K562 (cell line): ENCODE results near the gene MPZL1. TPM values are rescaled to one million over a fixed set of nuclear protein-coding genes. Genes with fewer than 3 reads are reported as not detected.

Source experiments
- ATAC-seq: fragments of 200-7000 bp; cut with Tn5 transposase; 3 replicates; pipeline ENCODE4 v1.9.1; 2020; ENCODE audit warnings: moderate library complexity
- BruUV-seq: library from RNA; stranded (reverse); fragments of 400-500 nt; replicated peaks from 2 replicates; lab custom pipeline; 2021; lab: Mats Ljungman, UMichigan
- CTCF ChIA-PET: fragments of 300-600 bp; formaldehyde crosslinking; extraction: SDS; loops from one replicate; lab custom pipeline; 2021; ENCODE audit warnings: low intra/inter-chr PET ratio; lab: Yijun Ruan, JAX
- POLR2A ChIA-PET: fragments of 300-600, 350-650 bp; sonication (Branson Sonifier 250); formaldehyde crosslinking; extraction: SDS; loops from one replicate; lab custom pipeline; 2021; ENCODE audit warnings: antibody characterized with exemption, inconsistent platforms; lab: Yijun Ruan, JAX
- DNase-seq, 4 experiments: peaks; one replicate each; pipeline versions ENCODE4 v3.0.0 to v3.0.0-alpha.2; 2011 to 2018; ENCODE audit warnings: low spot score in 3 of 4, mixed read lengths in 3 of 4; ENCODE audit errors: extremely low read depth in 1 of 4
- FAIRE-seq: peaks from 2 replicates; lab custom pipeline; 2011; peaks lifted over from hg19 to GRCh38; lab: Jason Lieb, UNC
- H2AFZ ChIP-seq: 2 replicates; pipeline ENCODE4 v1.6.0; 2011; ENCODE audit warnings: low read depth, low read length, control low read depth, inconsistent platforms
- H3K27ac ChIP-seq: fragments of 200-600 bp; 3 replicates; pipeline ENCODE4 v1.8.0; 2011; ENCODE audit warnings: low read depth, mild to moderate bottlenecking, control low read depth, inconsistent platforms, low read length, moderate library complexity, mixed read lengths; ENCODE audit errors: extremely low read depth
- H3K27me3 ChIP-seq, 2 experiments: fragments of 300-600 bp in 1 of 2; 2 replicates in 1 of 2; 3 replicates in 1 of 2; pipeline versions ENCODE4 v1.6.0 to v1.8.0; 2011; ENCODE audit warnings: inconsistent platforms in 2 of 2, low read length in 2 of 2, mild to moderate bottlenecking in 1 of 2, mixed read lengths in 1 of 2, moderate library complexity in 1 of 2; ENCODE audit not compliant: control insufficient read depth in 2 of 2, insufficient read depth in 2 of 2
- H3K36me3 ChIP-seq: fragments of 300-600 bp; 3 replicates; pipeline ENCODE4 v1.8.0; 2011; ENCODE audit warnings: mild to moderate bottlenecking, low read length, inconsistent platforms; ENCODE audit not compliant: control insufficient read depth, insufficient read depth
- H3K4me1 ChIP-seq, 2 experiments: fragments of 200-600 bp in 1 of 2; replicated peaks in 1 of 2; 2 replicates in 1 of 2; 3 replicates in 1 of 2; pipeline versions ENCODE4 v1.5.1 to v1.8.0; 2011; ENCODE audit warnings: inconsistent platforms in 2 of 2, low read length in 2 of 2, mild to moderate bottlenecking in 1 of 2, mixed read lengths in 1 of 2, moderate library complexity in 1 of 2; ENCODE audit not compliant: control insufficient read depth in 2 of 2, insufficient read depth in 2 of 2
- H3K4me2 ChIP-seq: 2 replicates; pipeline ENCODE4 v1.6.1; 2011; ENCODE audit warnings: low read length, control low read depth, inconsistent platforms, mixed read lengths; ENCODE audit not compliant: insufficient read depth
- H3K4me3 ChIP-seq: fragments of 200-600 bp; sonication (generic), shearing (Covaris generic); 2 replicates; pipeline ENCODE4 v1.5.1; 2016; ENCODE audit warnings: control low read depth, inconsistent platforms
- H3K79me2 ChIP-seq: fragments of 200-600 bp; 3 replicates; pipeline ENCODE4 v1.8.0; 2011; ENCODE audit warnings: low read length, inconsistent platforms; ENCODE audit not compliant: control insufficient read depth, insufficient read depth
- H3K9ac ChIP-seq, 2 experiments: 2 replicates each; pipeline versions ENCODE4 v1.6.0 to v1.6.1; 2011; ENCODE audit warnings: low read depth in 2 of 2, low read length in 2 of 2, control low read depth in 1 of 2, inconsistent platforms in 1 of 2, mild to moderate bottlenecking in 1 of 2, mixed read lengths in 1 of 2; ENCODE audit not compliant: insufficient read depth in 1 of 2
- H3K9me1 ChIP-seq: one replicate; pipeline ENCODE4 v1.6.0; 2011; ENCODE audit warnings: inconsistent platforms, mild to moderate bottlenecking, low read length, moderate library complexity; ENCODE audit not compliant: control insufficient read depth, insufficient read depth
- H3K9me3 ChIP-seq: replicated peaks from 2 replicates; pipeline ENCODE4 v1.5.1; 2011; ENCODE audit warnings: low read depth, low read length, inconsistent platforms; ENCODE audit not compliant: control insufficient read depth, insufficient read depth
- H4K20me1 ChIP-seq: replicated peaks from 2 replicates; pipeline ENCODE4 v1.6.1; 2011; ENCODE audit warnings: low read length, inconsistent platforms, mixed read lengths; ENCODE audit not compliant: control insufficient read depth, insufficient read depth
- ADNP ChIP-seq: fragments of 200-800 bp; sonication (Bioruptor generic); IDR thresholded peaks from 2 replicates; pipeline ENCODE4 v1.6.1; 2016; ENCODE audit warnings: missing genetic modification characterization, missing compliant biosample characterization
- ATF2 ChIP-seq: sonication (generic); formaldehyde crosslinking; IDR thresholded peaks from 2 replicates; pipeline ENCODE4 v1.8.1; 2022; ENCODE audit warnings: missing genetic modification reagents
- CBX2 ChIP-seq: fragments of 200-600 bp; sonication (generic); IDR thresholded peaks from one replicate; pipeline ENCODE4 v1.6.1; 2012; ENCODE audit warnings: mild to moderate bottlenecking, low read length, inconsistent platforms; ENCODE audit not compliant: insufficient read depth, poor library complexity, severe bottlenecking
- CHD2 ChIP-seq: IDR thresholded peaks from 2 replicates; pipeline ENCODE4 v1.6.1; 2011; ENCODE audit warnings: low read depth, low read length
- CREB5 ChIP-seq: fragments of 250-450 bp; sonication (Bioruptor Pico); IDR thresholded peaks from 2 replicates; pipeline ENCODE4 v1.5.0; 2020; ENCODE audit warnings: mild to moderate bottlenecking
- ETS1 ChIP-seq: conservative IDR thresholded peaks from 2 replicates; pipeline ENCODE4 v1.6.1; 2011; ENCODE audit warnings: low read depth, mild to moderate bottlenecking, low read length; ENCODE audit not compliant: control insufficient read depth
- ETS2 ChIP-seq: IDR thresholded peaks from 2 replicates; pipeline ENCODE4 v1.6.1; 2016; ENCODE audit warnings: borderline replicate concordance, missing genetic modification characterization, mild to moderate bottlenecking, moderate library complexity, missing compliant biosample characterization; ENCODE audit not compliant: poor library complexity, severe bottlenecking
- ETV1 ChIP-seq: fragments of 450-650 bp; conservative IDR thresholded peaks from 2 replicates; pipeline ENCODE4 v1.6.1; 2016; ENCODE audit warnings: missing genetic modification characterization, control low read depth, low read depth, missing compliant biosample characterization
- HDGF ChIP-seq: fragments of 450-650 bp; IDR thresholded peaks from 2 replicates; pipeline ENCODE4 v1.6.1; 2016
- HSF4 ChIP-seq: fragments of 250-450 bp; sonication (Bioruptor Pico); IDR thresholded peaks from 2 replicates; pipeline ENCODE4 v2.1.2; 2022; ENCODE audit warnings: mild to moderate bottlenecking, moderate library complexity, borderline replicate concordance
- JUND ChIP-seq, 2 experiments: IDR thresholded peaks; 2 replicates in 1 of 2; 3 replicates in 1 of 2; pipeline ENCODE4 v1.6.1; 2011; ENCODE audit warnings: borderline replicate concordance in 2 of 2, low read depth in 2 of 2, low read length in 2 of 2, improper control_type of control experiment in 1 of 2, missing biosample characterization in 1 of 2, missing genetic modification characterization in 1 of 2, missing genetic modification reagents in 1 of 2
- KAT7 ChIP-seq: sonication (generic); formaldehyde crosslinking; IDR thresholded peaks from 2 replicates; pipeline ENCODE4 v1.8.0; 2022; ENCODE audit warnings: missing genetic modification reagents, mild to moderate bottlenecking, borderline replicate concordance
- MCM2 ChIP-seq: fragments of 450-650 bp; IDR thresholded peaks from 2 replicates; pipeline ENCODE4 v1.6.1; 2017; ENCODE audit warnings: low read depth, mild to moderate bottlenecking
- USF1 ChIP-seq: sonication (generic); formaldehyde crosslinking; IDR thresholded peaks from 2 replicates; pipeline ENCODE4 v1.9.0; 2022; ENCODE audit warnings: mild to moderate bottlenecking, missing genetic modification reagents
- ZNF174 ChIP-seq: fragments of 250-450 bp; sonication (Bioruptor Pico); IDR thresholded peaks from 2 replicates; pipeline ENCODE4 v1.4.0; 2020; ENCODE audit warnings: mild to moderate bottlenecking
- ZNF785 ChIP-seq: fragments of 250-450 bp; sonication (Bioruptor Pico); IDR thresholded peaks from 2 replicates; pipeline ENCODE4 v1.4.0; 2020; ENCODE audit warnings: mild to moderate bottlenecking
- WGBS: fragments of 100-300 bp; shearing (Covaris generic); methylation state at CpG from one replicate; pipeline ENCODE4 v1.1.6; 2016; ENCODE audit warnings: low coverage, mixed read lengths; ENCODE audit not compliant: insufficient coverage; ENCODE audit errors: missing lambda C conversion rate; 5-methylcytosine and 5-hydroxymethylcytosine counted together
- in situ Hi-C: fragments of 300-500 bp; cut with MboI; formaldehyde crosslinking; loops from 4 replicates; pipeline ENCODE4 v1.15.0; 2018; ENCODE audit warnings: inconsistent platforms, mixed read lengths
- intact Hi-C: fragments of 100-400 bp; cut with micrococcal nuclease; formaldehyde crosslinking; loops from 2 replicates; pipeline ENCODE4 v1.14.2; 2022
- polyA plus RNA-seq, 8 experiments: library from polyadenylated mRNA; depleted of rRNA in 4 of 8; stranded (reverse) in 5 of 8; unstranded in 3 of 8; fragments of >200 nt; fragmentation: Nextera tagmentation in 2 of 8; fragmentation: Illumina TruSeq in 1 of 8; extraction: Ambion mirVana in 2 of 8; extraction: Trizol in 1 of 8; gene quantifications; 2 replicates each; pipeline versions ENCODE4 v1.2.1 to v1.2.3, GENCODE V29; 2011 to 2014; ENCODE audit warnings: inconsistent platforms in 1 of 8, missing spikeins in 1 of 8
- total RNA-seq, 7 experiments: library from RNA; depleted of rRNA in 6 of 7; stranded (reverse); fragments of >200 nt in 6 of 7; fragmentation: Illumina TruSeq in 2 of 7; extraction: Trizol in 2 of 7; gene quantifications; 2 replicates each; pipeline versions ENCODE4 v1.2.1 to v1.2.3, GENCODE V29; 2011 to 2021; ENCODE audit warnings: low replicate concordance in 1 of 7

MPZL1 gene
- total and polyA plus RNA-seq, 9 of the 15 experiments (the other 6 are each of a cell fraction or from before 2014, with no cell fraction given) = 14.5 to 153 (median 66.5) TPM

- peak overlapping the region; percentile 100 for H2AFZ ChIP-seq
- peak overlapping the region; percentile 99 for H3K27ac ChIP-seq
- no peaks in the 10 kb centered on the region for H3K27me3 ChIP-seq
- H3K79me2 ChIP-seq = no peaks in the 10 kb centered on the region
- in situ Hi-C loops = no loop called here
- no peak for FAIRE-seq
- ChIA-PET POLR2A (interaction anchor here (0.8 to 3.4 kb wide), 14 partner anchors 9 to 755 kb away, joined by 3 to 25 read pairs (median 4); partner anchors contain the start of genes CREG1, DCAF6 and MPC2), CTCF (interaction anchor here (1.0 kb wide), 1 partner anchor 90 kb away, joined by 3 read pairs; no protein-coding TSS in a partner anchor)
- no peaks in the 10 kb centered on the region for H3K9me1 ChIP-seq
- peak in 1 of 4 experiments; percentile 32 for DNase-seq
- no peak for ATAC-seq
- peak overlapping the region; percentile 66 for H3K4me3 ChIP-seq
- no peaks in the 10 kb centered on the region for H3K9me3 ChIP-seq
- no peaks in the 10 kb centered on the region for H3K36me3 ChIP-seq
- H4K20me1 ChIP-seq = no peaks in the 10 kb centered on the region
- no TSS peak for BruUV-seq
- intact Hi-C loops = loop anchor here (2.0 kb wide), 4 partner anchors 47 to 369 kb away; partner anchors contain the start of genes DCAF6 and MPC2
- peak overlapping the region; percentile 98 for H3K4me2 ChIP-seq
- WGBS = 60% methylated on average over 23 of the region's 31 CpGs
- peak overlapping the region; percentile 98 to 99 for H3K9ac ChIP-seq
- H3K4me1 ChIP-seq = peaks cover 13 to 18% of the 10 kb centered on the region in 2 experiments
- no peak for TF ChIP-seq JUND (IDR thresholded peaks at IDR 0.05; ENCODE audit: borderline replicate concordance, low read depth, low read length)
- no peak for TF ChIP-seq JUND (tag; IDR thresholded peaks at IDR 0.05; ENCODE audit: borderline replicate concordance, low read depth, low read length)
- no peak for TF ChIP-seq HDGF
- no peak for TF ChIP-seq CHD2
- TF ChIP-seq ATF2 = no peak
- TF ChIP-seq CREB5 = no peak
- no peak for TF ChIP-seq ZNF174 (CRISPR knock-in tag)
- TF ChIP-seq HSF4 (CRISPR knock-in tag) = no peak
- no peak for TF ChIP-seq ADNP (tag)
- TF ChIP-seq MCM2 = no peak
- 0 out of 2 replicates have a peak, but pooled peaks have one; percentile 36 for TF ChIP-seq ETS1
- no peak for TF ChIP-seq KAT7 (CRISPR knock-in tag)
- TF ChIP-seq ETS2 (tag) = no peak
- TF ChIP-seq ETV1 (tag) = no peak
- TF ChIP-seq USF1 (CRISPR knock-in tag) = no peak
- no peak for TF ChIP-seq ZNF785 (CRISPR knock-in tag)
- TF ChIP-seq CBX2 = no peak
These were observed 8.3 kb upstream of the MPZL1 start for GRCh38 chr1:167713330-167714081.
